ENCODE measurements around the gene MIX23.
A peak's percentile ranks its signal among the peaks of the same experiment; 100 is the strongest.

MIX23 gene

DNA sequence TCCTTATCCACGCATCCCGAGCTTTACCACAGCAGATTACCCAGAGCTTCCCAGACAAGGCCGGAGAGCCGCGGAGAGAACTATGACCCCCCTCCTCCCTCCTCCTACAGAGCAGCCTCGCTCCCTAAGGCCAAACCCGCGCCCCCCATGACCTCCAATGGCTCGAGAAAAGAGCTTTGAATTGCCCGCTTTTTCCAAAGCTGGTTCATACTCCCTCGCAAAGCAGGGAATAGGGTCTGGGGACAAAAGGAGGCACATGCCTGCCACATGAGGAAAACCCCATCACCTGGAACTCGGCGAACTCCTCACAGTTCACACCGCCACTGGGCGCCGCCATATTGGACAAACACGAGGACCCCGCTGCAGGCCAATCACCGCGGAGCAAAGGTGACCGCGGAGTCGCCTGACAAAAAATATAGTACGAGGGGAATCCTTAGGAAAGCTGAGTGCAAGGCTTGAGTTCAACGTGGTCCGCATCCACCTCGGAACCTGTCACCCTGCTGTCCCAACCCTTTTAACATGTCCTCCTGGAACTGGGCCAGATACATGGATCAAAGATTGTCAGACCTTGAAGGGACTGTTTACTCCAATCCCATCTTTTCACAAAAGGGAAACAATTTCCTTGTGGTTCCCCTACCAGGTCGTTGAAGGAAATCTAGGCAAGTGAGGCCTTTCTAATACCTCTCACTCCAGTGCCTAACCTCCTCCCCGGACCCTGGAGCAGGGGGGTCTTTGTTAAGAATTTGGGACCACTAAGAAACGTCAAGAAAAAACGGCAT is at the start of gene MIX23:
TSS of gene MIX23 (minus strand) at position 344 of the 779 bp plus-strand sequence. CDS start at position 337, 7 bp downstream.
- peak; percentile 81 for DNase-seq

DNA sequence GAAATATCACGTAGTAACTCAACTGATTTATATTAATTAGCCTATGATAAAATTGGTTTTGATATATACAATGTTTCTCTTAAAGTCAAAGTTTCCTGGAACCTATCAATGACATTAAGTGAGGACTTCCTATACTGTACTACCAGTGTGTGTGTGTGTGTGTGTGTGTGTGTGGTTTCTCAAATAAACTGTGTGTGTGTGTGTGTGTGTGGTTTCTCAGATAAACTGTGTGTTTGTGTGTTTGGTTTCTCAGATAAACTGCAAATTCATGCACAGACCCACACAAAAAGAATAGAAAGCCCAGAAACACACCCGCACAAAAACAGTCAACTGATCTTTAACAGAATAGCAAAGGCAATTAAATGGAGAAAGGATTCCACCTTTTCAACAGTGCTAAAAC is 47.3 kb upstream of the MIX23 start:
- DNase-seq, result no peak

DNA sequence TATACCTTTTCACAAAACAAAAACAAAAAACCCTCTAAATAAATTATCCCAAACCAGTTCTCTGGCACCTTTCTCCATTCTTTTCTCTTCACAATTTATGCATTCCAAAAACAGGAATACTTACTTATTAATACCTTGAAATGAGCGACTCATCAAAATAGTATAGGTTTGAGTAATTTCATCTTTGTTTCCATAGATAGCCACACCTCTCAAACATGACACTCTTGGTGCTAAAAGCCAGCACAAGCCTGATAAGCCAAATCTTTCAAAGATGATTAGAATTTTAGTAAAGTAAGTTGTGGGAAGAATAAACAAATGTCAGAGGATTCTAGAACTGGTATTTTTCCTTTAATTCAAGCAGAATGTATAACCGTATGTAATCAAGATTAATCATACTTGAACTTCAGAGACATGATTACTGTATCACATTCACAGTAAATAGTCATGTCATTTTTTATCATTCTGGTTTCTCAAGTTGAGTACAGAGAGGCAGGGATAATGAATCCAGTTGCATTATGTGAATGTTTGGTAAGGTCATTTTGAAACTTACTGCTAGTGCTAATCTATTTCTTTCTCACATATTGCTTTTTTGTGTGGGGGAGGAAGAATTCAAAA is 44.9 kb upstream of the MIX23 start:
- no peak for DNase-seq

DNA sequence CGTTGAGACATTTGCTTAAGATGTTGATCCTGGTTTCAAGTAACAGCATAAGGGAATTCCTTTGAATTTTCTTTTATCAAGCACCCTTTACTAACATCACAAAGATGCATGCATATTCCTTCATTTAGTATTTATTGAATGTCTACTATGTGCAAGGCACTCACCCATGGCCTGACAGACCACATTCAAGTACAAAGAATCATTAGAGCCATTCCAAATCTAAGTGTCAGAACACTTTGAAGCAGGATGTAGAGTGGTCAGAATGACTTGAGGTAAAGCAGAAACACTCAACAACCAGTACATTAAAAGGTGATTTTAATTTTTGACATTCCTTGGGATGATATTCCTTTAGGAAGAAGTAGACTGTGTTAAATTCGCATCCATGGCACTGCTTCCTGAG is 38.8 kb upstream of the MIX23 start:
- no peak for DNase-seq

DNA sequence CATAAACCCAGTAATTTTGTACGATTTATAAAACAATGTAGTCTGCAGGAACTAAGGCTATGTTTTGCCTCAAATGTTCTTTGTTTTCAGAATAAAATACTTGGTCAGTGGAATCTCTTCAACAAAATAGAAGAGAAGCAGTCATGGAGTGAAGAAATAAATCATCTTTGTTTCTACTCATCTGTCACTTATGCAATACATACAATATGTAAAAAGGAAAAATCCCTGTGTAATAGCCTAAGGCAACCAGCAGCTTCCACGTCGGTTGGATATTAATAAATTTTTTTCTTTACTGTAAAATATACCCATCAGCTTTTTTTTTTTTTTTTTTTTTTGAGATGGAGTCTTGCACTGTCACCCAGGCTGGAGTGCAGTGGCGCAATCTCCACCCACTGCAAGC is 38.1 kb upstream of the MIX23 start:
- no peak for DNase-seq

DNA sequence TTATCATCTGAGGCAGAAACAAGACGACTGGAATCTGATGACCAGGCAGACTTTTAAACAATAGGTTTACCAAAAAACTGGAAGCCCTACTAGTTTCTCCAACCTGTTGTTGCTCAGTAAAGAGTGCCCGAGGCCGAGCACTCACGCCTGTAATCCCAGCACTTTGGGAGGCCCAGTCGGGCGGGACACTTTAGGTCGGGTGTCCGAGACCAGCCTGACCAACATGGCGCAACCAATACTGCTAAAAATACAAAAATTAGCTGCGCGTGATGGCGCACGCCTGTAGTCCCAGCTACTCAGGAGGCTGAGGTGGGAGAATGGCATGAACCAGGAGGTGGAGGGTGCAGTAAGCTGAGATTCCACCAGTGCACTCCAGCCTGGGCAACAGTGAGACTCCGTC is 33.9 kb upstream of the MIX23 start:
- no peak for DNase-seq

DNA sequence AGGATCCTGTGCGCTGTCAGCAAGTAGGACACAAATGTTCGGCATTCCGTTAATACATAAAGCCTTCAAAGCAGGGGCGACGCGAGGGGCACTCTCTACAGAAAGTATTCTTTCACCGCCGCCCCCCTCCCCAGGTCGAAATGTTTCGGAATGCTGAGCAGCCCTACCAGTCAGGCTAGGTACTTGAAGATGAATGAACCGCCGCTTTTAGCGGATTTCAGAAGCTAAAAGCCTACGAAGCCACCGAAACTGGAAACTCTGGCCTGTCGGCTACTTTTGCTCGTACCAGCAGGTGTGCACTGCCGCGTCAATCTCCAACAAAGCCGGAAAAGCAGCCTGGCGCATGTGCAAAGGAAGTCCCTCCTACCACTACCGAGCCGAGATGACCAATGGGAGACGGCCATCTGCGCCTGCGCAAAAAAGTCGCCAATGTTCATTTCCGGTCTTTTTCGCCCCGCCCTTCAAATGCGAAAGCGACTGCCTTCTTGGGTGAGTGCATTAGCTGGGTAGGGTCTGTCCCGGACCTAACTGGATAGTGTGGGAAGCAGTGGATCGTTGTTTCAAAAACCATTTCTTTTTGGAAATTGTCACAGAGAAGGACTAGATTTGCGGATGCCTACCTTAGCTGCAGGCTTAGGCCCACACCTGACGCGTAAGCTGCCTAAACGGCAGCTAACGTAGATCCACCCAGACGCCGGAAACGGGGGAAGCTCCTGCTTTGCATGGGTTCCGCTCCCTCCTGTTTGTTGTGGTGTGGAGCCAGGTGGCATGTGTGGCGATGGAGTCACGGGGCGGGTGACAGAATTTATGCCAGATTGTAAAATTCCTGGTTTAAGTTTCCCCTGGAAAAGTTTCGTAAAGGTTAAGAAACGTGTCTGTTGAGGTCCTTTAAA is 33.0 kb upstream of the MIX23 start, which contains the start of gene WDR5B:
TSS of gene WDR5B (minus strand) at position 301 of the 893 bp plus-strand sequence. CDS start 534 bp downstream, outside the sequence.
- DNase-seq, result peak; percentile 98

DNA sequence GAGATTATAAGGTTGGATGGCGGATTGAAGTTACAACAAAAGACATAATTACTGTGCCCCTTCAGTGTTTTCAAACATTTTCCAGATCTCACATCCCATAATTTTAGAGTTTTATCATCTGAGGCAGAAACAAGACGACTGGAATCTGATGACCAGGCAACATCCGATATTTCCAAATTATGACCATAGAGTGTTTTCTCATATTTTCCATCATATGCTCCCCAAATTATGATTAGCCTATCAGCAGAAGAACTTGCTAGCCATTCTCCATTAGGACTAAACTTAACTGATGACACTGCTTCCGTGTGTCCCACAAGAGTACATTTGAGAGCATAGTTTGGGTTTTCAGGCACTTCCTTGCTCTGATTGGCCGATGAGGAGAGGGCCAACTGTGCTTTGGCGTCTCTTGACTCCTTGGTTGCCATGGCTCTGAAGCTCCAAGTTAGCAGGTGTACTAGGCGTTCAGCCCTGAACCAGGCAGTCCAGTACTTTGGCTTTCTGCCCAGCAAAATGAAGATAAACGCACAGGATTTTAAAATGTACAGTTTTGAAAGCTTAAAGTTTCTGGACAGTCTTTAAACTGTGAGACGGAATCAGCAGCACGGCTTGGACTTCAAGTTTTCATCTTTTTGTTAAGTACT is 32.2 kb upstream of the MIX23 start:
- DNase-seq, result peak; percentile 12

DNA sequence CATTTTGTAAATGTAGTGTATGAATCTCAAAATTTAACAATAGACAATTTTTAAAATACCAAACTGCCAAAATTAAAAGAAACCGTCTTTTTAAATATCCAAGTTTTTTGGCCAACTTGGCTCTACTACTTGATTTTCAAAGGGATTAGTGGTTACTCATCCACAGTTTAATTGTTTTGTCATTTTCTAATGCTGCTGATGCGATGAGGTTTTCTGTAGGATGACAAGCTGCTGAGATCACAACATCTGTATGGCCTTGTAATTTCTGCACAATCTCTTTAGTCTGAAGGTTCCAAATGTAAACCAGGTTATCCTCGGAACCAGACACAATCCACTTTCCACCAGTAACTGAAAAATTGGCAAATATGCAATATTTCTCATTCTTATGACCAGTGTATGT is 31.4 kb upstream of the MIX23 start:
- DNase-seq, result no peak

DNA sequence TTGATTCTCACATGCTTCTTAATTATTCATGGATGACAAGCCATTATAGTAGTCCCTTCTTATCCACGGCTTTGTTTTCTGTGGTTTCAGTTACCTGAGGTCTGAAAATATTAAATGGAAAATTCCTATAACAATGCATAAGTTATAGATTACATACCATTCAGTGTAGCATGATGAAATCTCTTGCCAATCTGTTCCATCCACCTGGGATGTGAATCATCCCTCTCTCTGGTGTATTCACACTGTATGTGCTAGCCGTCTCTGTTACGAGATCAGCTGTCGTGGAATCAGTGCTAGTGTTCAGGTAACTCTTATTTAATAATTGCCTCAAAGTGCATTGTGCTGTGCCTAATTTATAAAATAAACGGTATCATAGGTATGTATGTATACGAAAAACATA is 27.6 kb upstream of the MIX23 start:
- no peak for DNase-seq

DNA sequence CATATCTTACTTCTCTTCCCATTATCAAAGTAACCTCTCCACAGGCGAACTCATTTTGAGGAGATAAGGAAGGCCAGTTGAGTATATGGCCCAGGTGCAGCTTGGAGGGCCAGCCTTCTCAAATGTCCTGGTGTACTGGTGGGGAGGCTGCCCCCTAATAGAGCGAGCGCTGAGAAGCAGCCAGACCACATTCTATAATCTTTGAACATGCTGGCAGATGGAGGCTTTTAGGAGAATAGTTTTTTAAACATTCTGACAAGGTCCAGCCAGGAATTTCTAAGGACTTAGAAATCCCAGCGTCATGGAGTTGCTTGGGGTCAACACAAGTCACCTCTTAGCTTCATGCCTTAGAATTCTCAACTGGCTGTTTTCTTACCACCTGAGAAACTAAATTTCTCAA is 27.1 kb upstream of the MIX23 start:
- no peak for DNase-seq

DNA sequence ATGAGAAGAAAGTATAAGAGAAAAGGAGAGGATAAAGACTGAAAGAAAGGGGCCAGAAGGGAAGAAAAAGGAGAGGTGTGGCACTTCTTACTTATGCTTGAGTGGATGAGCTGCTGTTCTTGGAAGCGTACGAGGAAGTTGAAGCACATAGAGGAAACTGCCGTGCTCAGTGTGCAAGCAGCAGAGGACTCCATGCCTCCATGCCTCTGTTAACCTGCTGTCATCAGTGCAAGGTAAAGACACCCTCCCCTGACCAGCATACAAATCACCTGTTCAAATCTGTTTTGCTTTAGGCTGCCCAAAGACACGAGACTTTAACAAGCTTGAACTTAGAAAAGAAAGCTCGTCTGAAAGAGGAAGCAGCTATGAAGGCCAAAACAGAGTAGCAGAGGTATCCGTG is 26.4 kb upstream of the MIX23 start:
- no peak for DNase-seq

DNA sequence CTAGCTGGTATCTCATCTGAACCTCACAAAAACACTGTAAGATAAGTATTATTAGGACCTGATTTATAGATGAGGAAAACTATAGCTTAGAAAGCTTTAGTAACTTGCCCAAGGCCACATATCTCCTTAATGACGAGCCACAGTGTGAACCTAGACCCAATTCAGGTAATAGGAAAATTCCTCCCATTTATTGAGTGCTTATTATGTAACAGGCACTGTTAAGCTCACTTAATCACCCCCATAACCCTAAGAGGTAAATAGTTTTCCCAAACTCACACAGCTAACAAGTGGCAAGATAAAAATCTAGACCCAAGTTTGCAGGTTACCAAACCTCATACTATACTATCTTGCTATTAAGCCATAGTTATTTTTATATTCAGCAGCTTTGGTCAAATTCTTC is 24.9 kb upstream of the MIX23 start:
- DNase-seq, result no peak

DNA sequence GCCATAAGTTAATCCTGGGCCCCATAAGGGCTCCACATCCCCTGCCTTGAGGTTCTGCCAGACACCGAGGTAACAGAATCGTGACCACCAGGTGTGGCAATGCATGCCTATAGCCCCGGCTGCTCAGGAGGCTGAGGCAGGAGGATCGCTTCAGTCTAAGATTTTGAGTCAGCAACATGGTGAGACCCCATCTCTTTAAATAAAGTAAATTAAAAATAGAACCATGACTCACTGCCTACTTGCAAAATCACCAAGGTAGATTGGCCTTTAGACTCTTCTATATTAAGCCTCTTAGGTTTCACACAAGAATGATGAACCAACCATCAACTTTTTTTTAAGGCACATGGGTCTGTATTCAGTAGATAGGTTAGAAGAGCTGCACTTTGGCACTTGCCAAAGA is 23.2 kb upstream of the MIX23 start:
- no peak for DNase-seq

DNA sequence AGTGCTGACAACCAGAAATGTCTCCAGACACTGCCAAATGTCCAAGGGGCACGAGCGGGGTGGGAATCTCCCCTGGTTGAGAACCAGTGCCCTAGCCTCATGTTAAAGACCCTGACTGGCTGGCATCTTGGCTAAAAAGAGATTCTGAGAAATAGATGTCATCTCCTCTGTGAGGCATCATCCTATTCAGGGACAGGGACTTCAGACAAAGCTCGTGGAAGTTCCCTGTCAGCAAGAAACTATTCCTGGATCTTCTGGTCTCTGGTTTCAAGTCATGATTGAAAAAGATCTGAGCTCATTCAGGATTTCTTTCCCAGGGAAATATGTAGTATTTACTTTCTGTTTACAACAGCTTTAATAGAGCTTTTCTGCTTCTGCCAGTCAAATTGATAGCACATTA is 22.0 kb upstream of the MIX23 start:
- DNase-seq, result no peak

DNA sequence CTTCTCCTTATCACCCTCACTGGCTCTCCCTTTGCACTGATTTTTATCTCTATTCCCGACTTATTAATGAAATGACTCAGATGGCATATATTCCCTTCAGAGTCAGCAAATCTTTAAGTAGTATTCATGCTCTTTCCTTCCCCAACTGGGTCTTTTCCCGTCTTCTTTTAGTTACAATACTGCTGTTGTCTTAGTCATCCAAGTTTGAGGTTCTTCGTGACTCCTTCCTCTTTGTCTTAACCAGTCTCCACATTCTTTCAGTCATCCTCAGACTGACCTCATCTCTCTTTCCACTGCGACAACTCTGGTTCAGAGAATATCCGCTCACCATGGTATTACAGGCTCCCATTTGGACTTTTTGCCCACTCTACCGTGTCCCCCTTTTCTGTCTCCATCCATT is 20.5 kb upstream of the MIX23 start:
- DNase-seq, result no peak

DNA sequence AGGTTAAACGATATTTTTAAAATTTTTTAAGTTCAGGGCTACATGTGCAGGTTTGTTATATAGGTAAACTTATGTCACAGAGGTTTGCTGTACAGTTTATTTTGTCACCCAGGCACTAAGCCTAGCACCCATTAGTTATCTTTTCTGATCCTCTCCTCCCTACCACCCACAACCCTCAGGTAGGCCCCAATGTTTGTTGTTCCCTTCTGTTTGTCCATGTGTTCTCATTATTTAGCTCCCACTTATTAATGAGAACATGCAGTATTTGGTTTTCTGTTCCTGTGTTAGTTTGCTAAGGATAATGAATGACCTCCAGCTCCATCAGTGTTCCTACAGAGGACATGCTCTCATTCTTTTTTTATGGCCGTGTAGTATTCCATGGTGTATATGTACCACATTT is 15.9 kb upstream of the MIX23 start:
- no peak for DNase-seq

DNA sequence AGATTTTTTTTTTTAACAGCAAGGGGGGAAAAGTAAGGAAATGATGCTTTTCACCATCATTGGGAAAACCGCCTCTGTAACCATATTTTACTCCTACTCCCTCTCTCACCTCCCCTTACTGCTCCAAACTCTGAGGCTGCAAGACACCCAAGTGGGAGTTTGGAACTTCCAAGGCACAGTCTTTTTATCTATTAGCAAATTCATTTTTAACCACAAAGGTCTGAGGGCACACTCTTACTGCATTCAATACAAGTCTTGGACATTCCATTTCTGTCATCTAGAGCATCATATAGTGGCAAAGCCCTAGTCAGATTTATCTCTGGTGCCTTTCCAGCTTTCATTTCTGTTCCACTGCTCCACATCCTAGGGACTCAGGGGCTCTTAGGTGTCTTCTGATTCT is 14.2 kb upstream of the MIX23 start:
- no peak for DNase-seq

DNA sequence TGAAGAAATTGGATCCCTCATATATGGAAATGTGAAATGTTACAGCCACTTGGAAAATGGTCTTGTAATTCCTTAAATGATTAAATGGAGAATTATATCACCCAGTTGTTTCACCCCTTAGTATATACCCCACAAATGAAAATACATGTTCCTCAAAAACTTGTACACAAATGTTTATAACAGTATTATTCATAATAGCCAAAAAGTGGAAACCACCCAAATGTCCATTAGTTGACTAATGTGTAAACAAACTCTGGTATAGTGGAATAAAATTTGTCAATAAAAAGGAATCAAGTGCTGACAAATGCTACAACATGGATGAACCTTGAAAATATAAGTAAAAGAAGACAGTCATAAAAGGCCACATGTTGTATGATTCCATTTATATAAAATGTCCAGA is 13.5 kb upstream of the MIX23 start:
- DNase-seq, result no peak

DNA sequence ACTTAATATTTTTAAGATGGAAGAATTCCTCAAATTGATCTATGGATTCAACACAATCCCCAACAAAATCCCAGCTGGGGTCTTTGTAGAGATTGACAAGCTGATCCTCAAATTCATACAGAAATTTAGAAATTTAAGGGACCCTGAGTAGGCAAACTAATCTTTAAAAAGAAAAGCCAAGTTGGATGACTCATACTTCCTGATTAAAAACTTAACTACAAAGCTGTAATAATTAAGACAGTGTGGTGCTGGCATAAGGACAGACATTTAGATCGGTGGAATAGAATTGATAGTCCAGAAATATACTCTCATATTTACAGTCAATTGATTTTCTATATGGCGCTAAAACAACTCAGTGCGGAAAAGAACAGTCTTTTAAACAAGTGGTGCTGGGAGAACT is 12.6 kb upstream of the MIX23 start:
- no peak for DNase-seq

DNA sequence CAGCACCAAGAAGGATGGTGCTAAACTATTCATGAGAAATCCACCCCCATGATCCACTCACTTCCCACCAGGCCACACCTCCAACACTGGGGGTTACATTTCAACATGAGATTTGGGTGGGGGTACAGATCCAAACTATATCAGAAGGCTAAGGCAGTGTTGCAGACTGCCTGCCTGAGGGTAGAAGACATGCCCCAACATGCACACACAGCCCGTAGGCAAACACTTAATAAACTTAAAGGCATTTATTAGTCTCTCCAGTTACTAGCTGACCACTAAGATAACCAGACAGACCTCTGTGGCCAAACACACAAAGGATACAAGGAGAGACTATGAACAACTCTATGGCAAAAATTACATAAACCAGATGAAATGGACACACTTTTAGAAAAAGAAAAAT is 11.1 kb upstream of the MIX23 start:
- no peak for DNase-seq

DNA sequence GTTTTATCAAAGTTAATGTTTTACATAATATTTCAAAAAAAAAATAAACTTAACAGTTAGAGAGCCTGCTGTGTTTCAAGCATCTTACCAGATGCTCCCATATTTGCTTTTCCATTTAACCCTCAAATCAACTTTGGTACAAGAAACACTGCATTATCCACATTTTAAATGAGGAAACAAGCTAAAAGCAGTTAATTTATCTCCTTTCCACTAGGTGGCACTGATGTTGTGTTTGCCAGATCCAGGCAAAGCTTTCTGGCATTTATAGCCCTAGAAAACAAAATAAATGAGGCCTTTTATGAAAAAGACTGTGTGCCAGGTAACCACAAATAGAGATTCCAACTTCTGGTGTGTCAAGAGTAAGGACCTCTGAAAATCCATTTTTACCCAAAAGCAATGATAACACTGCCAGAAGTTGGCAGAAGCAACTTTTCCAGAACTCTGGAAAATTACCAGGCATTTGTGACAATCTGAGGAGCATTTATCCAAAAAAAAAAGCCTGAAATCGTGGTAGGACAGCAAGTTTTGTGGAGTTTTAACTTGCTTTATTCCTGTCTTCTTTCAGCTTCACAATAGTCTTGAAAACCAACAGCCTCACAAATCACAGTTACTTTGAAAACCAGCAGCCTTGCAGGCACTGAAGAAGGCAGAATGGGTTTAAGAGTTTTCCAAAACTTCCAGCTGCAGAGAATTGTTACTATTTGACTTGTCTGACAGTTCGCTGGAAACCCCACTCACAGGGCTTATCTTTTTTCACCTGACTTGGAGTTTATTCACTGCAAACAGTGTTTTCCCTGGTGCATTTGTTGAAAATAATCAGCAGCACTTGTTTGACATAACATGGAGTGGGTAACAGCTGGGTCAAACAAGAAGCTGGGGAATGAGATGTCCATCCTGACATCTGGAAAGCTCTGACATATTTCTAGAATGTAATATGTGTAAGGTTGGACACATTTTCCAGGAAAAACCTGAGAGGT is 10.1 kb upstream of the MIX23 start:
- DNase-seq, result no peak

Data from activated gamma-delta T cell treated with Interleukin-2 at 50 U/mL for 16 hours (primary cell).